Activated T-helper 2 cell treated with anti-CD3 and anti-CD28 coated beads, Interferon-gamma antibody, Interleukin-2, Interleukin-4, amounts not matched to agents 10 μg/mL and 5 μg/mL and 100 μg/mL, durations not matched to agents 14 hours and 24 hours and 36 hours (primary cell): ENCODE data around the gene POT1. TPM values are rescaled to one million over a fixed set of nuclear protein-coding genes. Genes with fewer than 3 reads are reported as not detected.

ENCODE experiments used
- DNase-seq: peaks from one replicate; pipeline ENCODE4 v3.0.0; 2021; ENCODE audit warnings: low spot score
- H3K27ac Mint-ChIP-seq: one replicate; pipeline ENCODE4 v1.8.0; 2021; ENCODE audit warnings: mixed read lengths
- H3K27me3 Mint-ChIP-seq: one replicate; pipeline ENCODE4 v1.8.0; 2021; ENCODE audit warnings: low read depth, mixed read lengths
- H3K36me3 Mint-ChIP-seq: one replicate; pipeline ENCODE4 v1.8.0; 2021; ENCODE audit warnings: low read depth, mixed read lengths
- H3K4me1 Mint-ChIP-seq: one replicate; pipeline ENCODE4 v1.8.0; 2021; ENCODE audit warnings: low read depth, mixed read lengths
- H3K4me3 Mint-ChIP-seq: one replicate; pipeline ENCODE4 v1.8.0; 2021; ENCODE audit warnings: low read depth, mild to moderate bottlenecking, moderate library complexity, mixed read lengths
- H3K9me3 Mint-ChIP-seq: one replicate; pipeline ENCODE4 v1.8.0; 2021; ENCODE audit warnings: mixed read lengths
- intact Hi-C: fragments of 100-400 bp; cut with micrococcal nuclease; formaldehyde crosslinking; loops from one replicate; pipeline ENCODE4 v1.15.1; 2023
- total RNA-seq: library from RNA; stranded (reverse); gene quantifications from 2 replicates; pipeline ENCODE4 v1.2.3, GENCODE V29; 2022

Gene POT1
- total RNA-seq, 1 donor from 2014 or later: 29.7 TPM

DNA sequence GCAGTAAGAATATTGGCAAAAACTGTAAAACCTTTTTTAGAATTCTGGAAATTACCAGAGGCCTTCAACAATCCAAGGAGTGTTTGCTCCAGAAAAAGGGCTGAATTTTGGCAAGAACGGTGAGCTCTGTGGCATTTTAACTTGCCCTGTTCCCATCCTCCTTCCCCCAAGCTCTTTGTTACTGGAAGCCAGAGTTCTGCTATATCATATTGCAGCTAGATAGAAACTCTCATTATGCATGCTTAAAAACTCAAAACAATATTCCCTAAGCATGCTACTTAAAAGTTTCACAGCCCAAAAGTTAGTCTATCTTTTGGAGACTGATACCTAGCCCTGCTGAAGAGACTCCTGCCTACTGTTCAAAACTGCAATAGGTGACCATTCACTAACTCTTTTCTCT is 93.5 kb downstream of the POT1 start:
- DNase-seq: no peak
- H3K9me3 Mint-ChIP-seq: no peaks in the 10 kb centered on the region
- H3K27me3 Mint-ChIP-seq: no peaks in the 10 kb centered on the region
- H3K4me1 Mint-ChIP-seq: no peaks in the 10 kb centered on the region
- intact Hi-C loops: no loop called here
- H3K4me3 Mint-ChIP-seq: no peak overlapping the region
- H3K27ac Mint-ChIP-seq: no peak overlapping the region
- peaks cover 10% of the 10 kb centered on the region for H3K36me3 Mint-ChIP-seq

DNA sequence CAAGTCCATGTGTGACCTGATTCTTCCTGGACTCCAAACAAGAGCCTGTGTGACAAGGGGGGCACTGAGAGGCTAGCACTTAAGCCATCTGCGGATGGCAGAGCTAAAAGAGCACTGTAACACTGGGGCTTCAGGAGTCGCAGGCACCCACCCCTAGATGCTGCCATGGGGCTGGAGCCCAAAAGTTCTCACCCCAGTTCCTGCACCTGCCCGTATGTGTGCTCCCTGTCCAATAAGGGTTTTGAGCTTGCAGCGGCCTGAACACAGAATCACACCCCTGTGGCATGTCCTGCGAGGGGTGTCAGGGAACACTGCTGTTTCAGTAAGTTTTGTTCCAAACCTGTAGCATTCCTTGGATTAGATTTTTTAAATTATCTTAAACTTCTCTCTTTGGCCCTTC is 110.8 kb downstream of the POT1 start:
- Mint-ChIP-seq H3K36me3 (peaks cover 4% of the 10 kb centered on the region), H3K4me1 (no peaks in the 10 kb centered on the region), H3K9me3 (no peaks in the 10 kb centered on the region), H3K27me3 (no peaks in the 10 kb centered on the region), H3K4me3 (no peak overlapping the region), H3K27ac (no peak overlapping the region)
- DNase-seq: no peak
- intact Hi-C loops: no loop called here

GRCh38 chr7:124813994-124814798 is 115.4 kb downstream of the POT1 start:
- H3K27ac Mint-ChIP-seq: no peak overlapping the region
- no peaks in the 10 kb centered on the region for H3K36me3 Mint-ChIP-seq
- no peak overlapping the region for H3K4me3 Mint-ChIP-seq
- H3K27me3 Mint-ChIP-seq: peaks cover 9% of the 10 kb centered on the region
- no peak for DNase-seq
- H3K9me3 Mint-ChIP-seq: no peaks in the 10 kb centered on the region
- no peaks in the 10 kb centered on the region for H3K4me1 Mint-ChIP-seq
- intact Hi-C loops: no loop called here

- Mint-ChIP-seq H3K36me3 (no peaks in the 10 kb centered on the region), H3K27ac (no peak overlapping the region), H3K27me3 (peaks cover 9% of the 10 kb centered on the region), H3K9me3 (no peaks in the 10 kb centered on the region), H3K4me3 (no peak overlapping the region), H3K4me1 (no peaks in the 10 kb centered on the region)
- DNase-seq: no peak
- intact Hi-C loops: no loop called here
These were observed 116.9 kb downstream of the POT1 start for GRCh38 chr7:124812764-124813163.

- H3K4me1 Mint-ChIP-seq: no peaks in the 10 kb centered on the region
- H3K9me3 Mint-ChIP-seq: no peaks in the 10 kb centered on the region
- peaks cover 9% of the 10 kb centered on the region for H3K27me3 Mint-ChIP-seq
- intact Hi-C loops: no loop called here
- no peak overlapping the region for H3K4me3 Mint-ChIP-seq
- DNase-seq: no peak
- H3K36me3 Mint-ChIP-seq: no peaks in the 10 kb centered on the region
- H3K27ac Mint-ChIP-seq: no peak overlapping the region
These were observed 118.3 kb downstream of the POT1 start for GRCh38 chr7:124811341-124811740.

DNA sequence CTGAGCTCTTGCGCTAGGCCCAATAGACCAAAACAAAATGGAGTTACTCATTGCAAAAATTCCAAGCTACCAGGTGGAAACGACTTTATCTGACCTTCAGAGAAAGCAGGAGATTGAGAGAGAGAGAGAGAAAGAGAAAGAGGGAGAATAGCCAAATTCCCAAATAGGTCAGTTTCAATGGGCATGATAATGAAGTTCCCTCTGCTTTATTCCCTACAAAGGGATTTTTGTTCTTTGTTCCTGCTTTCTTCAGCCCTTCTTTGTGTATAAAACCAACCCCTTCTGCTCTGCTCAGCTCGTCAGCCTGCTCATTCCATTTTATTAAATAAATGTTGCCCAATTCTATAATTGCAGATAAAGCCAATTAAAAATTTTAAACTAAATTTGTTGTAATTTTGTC is 119.0 kb downstream of the POT1 start:
- Mint-ChIP-seq H3K9me3 (no peaks in the 10 kb centered on the region), H3K27ac (no peak overlapping the region), H3K4me1 (no peaks in the 10 kb centered on the region), H3K27me3 (peaks cover 9% of the 10 kb centered on the region), H3K36me3 (no peaks in the 10 kb centered on the region), H3K4me3 (no peak overlapping the region)
- intact Hi-C loops: no loop called here
- DNase-seq: no peak

- no peaks in the 10 kb centered on the region for H3K4me1 Mint-ChIP-seq
- H3K27me3 Mint-ChIP-seq: peaks cover 9% of the 10 kb centered on the region
- no peak overlapping the region for H3K27ac Mint-ChIP-seq
- intact Hi-C loops: no loop called here
- DNase-seq: no peak
- H3K9me3 Mint-ChIP-seq: no peaks in the 10 kb centered on the region
- H3K36me3 Mint-ChIP-seq: no peaks in the 10 kb centered on the region
- H3K4me3 Mint-ChIP-seq: no peak overlapping the region
These were observed 121.4 kb downstream of the POT1 start for GRCh38 chr7:124808206-124808605.

DNA sequence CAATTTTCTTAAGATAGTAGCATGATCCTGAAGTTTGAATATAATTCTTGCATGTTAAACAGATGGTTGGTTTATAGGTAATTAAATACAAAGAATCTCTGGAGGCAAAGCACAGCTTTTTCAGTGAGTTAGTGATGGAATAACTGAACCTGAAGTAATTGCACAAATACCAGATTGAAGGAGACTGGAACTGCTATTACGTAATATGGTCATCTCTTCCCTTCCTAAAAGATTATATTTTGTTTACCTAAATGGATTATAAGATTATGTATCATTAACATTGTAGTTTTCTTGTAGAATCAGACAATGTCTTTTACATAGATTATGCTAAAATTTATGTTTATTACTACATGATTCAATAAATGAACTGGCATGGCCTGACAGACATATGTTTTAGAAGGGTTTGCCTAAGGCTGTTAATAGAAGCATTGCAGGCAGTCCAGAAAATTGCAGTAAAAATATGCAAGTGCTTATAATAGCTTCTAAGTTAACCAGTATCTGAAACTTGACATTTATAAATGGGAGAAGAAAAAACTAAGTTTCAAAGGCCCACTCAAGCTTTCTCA is 128.2 kb downstream of the POT1 start:
- no peak overlapping the region for H3K4me3 Mint-ChIP-seq
- H3K36me3 Mint-ChIP-seq: no peaks in the 10 kb centered on the region
- intact Hi-C loops: no loop called here
- no peak overlapping the region for H3K27ac Mint-ChIP-seq
- peaks cover 5% of the 10 kb centered on the region for H3K27me3 Mint-ChIP-seq
- H3K9me3 Mint-ChIP-seq: no peaks in the 10 kb centered on the region
- DNase-seq: no peak
- no peaks in the 10 kb centered on the region for H3K4me1 Mint-ChIP-seq

- no peak overlapping the region for H3K4me3 Mint-ChIP-seq
- intact Hi-C loops: no loop called here
- peaks cover 4% of the 10 kb centered on the region for H3K27me3 Mint-ChIP-seq
- no peak overlapping the region for H3K27ac Mint-ChIP-seq
- no peak for DNase-seq
- no peaks in the 10 kb centered on the region for H3K36me3 Mint-ChIP-seq
- H3K9me3 Mint-ChIP-seq: no peaks in the 10 kb centered on the region
- H3K4me1 Mint-ChIP-seq: no peaks in the 10 kb centered on the region
These were observed 129.2 kb downstream of the POT1 start for GRCh38 chr7:124800386-124800785.

DNA sequence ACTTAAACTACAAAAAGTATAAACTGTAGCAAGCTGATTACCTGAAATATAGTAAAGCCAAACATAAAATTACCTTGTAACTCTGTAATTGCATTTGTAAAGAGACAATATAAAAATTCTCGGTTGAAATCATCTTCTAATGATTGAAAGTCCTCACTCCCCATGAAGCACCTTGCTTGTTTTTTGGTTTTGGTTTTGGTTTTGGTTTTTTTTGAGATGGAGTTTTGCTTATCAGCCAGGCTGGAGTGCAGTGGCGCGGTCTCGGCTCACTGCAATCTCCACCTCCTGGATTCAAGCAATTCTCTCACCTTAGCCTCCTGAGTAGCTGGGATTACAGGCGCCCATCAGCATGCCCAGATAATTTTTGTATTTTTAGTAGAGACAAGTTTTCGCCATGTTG is 130.2 kb downstream of the POT1 start:
- intact Hi-C loops: no loop called here
- H3K4me1 Mint-ChIP-seq: no peaks in the 10 kb centered on the region
- H3K27me3 Mint-ChIP-seq: peaks cover 2% of the 10 kb centered on the region
- no peak for DNase-seq
- no peak overlapping the region for H3K4me3 Mint-ChIP-seq
- no peaks in the 10 kb centered on the region for H3K36me3 Mint-ChIP-seq
- H3K27ac Mint-ChIP-seq: no peak overlapping the region
- H3K9me3 Mint-ChIP-seq: no peaks in the 10 kb centered on the region

DNA sequence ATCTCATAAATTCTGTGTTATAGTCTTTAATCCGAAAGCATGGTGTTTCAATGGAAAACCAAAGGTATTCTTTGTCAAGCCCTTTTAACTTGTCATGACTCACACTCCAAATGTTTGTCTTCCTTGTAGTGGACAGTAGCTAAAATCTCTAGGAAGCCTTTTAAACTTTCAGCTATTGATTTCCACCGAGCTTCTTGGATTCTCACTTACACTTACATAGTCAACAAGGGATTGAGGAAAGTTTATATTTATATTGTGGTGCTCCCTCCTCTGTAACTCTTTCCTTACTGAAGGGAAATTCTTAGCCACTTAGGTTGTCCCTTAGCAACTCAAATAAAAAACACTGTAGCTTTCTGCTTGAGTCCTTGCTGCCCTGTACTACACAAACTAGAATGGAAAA is 132.9 kb downstream of the POT1 start:
- no peak for DNase-seq
- Mint-ChIP-seq H3K4me3 (no peak overlapping the region), H3K27ac (no peak overlapping the region), H3K4me1 (no peaks in the 10 kb centered on the region), H3K9me3 (no peaks in the 10 kb centered on the region), H3K36me3 (no peaks in the 10 kb centered on the region), H3K27me3 (peaks cover 4% of the 10 kb centered on the region)
- intact Hi-C loops: no loop called here

DNA sequence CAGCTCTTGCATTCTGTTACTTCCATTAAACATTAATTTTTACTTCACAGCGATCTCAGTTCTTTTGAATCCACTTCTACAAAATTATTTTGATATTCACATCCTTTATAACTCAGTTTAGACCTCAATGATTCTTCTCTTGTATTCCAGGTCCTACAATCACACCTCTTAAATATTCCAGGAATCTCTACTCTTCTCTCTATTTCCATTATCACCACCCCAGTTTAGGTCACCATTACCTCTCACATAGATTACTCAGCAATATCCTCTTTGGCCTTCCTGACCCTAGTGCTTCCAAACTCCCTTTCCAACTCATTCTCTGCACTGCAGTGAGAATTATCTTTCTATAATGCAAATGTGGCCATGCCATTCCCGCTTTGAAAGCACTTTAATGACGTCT is 136.9 kb downstream of the POT1 start:
- no peaks in the 10 kb centered on the region for H3K9me3 Mint-ChIP-seq
- intact Hi-C loops: no loop called here
- no peak overlapping the region for H3K27ac Mint-ChIP-seq
- H3K4me3 Mint-ChIP-seq: no peak overlapping the region
- H3K27me3 Mint-ChIP-seq: peaks cover 7% of the 10 kb centered on the region
- no peaks in the 10 kb centered on the region for H3K36me3 Mint-ChIP-seq
- no peak for DNase-seq
- no peaks in the 10 kb centered on the region for H3K4me1 Mint-ChIP-seq

DNA sequence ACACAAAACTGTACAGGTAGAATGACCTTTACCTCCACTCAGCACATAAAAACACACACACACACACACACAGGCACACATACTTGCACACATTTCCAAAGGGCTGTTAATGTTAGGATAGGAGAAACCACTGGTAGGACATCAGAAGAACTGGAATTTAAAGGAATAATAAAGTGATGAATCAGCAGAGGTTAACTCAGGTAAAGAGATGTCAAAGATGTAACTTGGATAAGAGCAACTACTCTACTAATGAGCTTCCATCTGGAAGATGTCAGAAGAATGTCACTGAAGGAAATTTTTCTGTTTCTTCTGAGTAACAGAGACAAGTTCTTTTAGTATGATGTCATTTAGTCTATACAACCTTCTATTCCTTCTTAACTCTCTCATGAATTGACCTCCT is 137.6 kb downstream of the POT1 start:
- intact Hi-C loops: no loop called here
- Mint-ChIP-seq H3K36me3 (no peaks in the 10 kb centered on the region), H3K27ac (no peak overlapping the region), H3K27me3 (peaks cover 7% of the 10 kb centered on the region), H3K4me3 (no peak overlapping the region), H3K4me1 (no peaks in the 10 kb centered on the region), H3K9me3 (no peaks in the 10 kb centered on the region)
- DNase-seq: no peak
